GM12875 (cell line): ENCODE results near the gene PDLIM5.

ENCODE experiments used
- H3K4me3 ChIP-seq: one replicate; pipeline ENCODE4 v1.5.1; 2011; ENCODE audit warnings: low read depth, low read length, control low read depth
- TF ChIP-seq, protein P1 (sequence below): IDR thresholded peaks from 2 replicates; pipeline ENCODE4 v1.5.1; 2011; ENCODE audit warnings: low read depth, mild to moderate bottlenecking, control low read depth, inconsistent platforms, low read length, moderate library complexity, borderline replicate concordance; ENCODE audit not compliant: insufficient read depth

The PDLIM5 gene

DNA sequence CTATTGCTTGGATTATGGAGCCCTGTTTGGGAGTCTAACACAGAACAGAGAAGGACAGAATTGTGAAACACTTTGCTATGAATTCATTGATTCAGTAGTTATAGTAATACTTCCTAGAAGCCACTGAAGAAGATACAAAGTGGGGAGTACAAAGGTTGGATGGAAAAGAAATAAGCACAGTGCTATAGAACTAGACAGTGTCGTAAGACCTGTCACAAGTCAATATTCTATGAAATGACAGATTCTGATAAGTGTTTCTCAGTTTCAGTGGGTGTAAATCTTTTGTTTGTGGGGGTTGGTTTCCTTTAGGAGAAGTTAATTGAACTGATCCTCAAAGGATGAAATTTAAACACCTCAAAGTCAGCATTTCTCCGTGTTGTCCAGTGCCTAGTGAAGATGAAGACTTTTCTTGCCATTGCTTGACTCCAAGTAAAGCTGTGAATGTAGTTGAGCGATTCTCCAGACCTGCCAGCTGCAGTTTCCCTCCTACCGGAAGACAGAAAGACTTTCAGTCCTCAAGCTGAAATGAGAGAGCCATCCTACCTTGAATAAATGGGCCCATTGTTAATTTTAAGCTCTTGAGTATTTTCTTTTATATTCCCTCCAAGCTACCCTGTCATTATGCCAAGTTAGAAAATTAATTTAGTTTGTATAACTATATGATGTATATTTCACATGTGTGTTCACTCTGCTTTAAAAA is 7.9 kb downstream of the PDLIM5 start:
- TF ChIP-seq, protein P1, sequence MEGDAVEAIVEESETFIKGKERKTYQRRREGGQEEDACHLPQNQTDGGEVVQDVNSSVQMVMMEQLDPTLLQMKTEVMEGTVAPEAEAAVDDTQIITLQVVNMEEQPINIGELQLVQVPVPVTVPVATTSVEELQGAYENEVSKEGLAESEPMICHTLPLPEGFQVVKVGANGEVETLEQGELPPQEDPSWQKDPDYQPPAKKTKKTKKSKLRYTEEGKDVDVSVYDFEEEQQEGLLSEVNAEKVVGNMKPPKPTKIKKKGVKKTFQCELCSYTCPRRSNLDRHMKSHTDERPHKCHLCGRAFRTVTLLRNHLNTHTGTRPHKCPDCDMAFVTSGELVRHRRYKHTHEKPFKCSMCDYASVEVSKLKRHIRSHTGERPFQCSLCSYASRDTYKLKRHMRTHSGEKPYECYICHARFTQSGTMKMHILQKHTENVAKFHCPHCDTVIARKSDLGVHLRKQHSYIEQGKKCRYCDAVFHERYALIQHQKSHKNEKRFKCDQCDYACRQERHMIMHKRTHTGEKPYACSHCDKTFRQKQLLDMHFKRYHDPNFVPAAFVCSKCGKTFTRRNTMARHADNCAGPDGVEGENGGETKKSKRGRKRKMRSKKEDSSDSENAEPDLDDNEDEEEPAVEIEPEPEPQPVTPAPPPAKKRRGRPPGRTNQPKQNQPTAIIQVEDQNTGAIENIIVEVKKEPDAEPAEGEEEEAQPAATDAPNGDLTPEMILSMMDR = no peak
- no peak overlapping the region for H3K4me3 ChIP-seq

DNA sequence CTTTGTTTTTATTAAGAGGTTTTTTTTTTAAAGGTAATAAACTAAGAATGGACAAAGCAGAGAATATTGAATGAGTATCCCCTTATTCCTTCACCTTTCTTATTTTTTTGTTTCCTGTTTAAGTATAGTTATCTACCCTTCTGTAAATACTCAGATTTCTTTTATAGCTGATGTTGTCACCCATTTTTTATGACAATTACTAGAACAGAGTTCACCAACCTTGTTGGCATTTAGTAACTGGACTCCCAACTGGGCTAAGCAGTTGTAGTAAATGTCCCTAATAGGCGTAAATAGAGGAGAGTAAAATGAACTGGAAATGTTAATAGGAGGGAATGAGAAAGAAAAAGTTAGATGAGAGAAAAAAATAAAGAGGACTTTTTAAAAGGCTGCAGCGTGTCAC is 9.8 kb downstream of the PDLIM5 start:
- TF ChIP-seq, protein P1 = no peak
- H3K4me3 ChIP-seq = no peak overlapping the region

DNA sequence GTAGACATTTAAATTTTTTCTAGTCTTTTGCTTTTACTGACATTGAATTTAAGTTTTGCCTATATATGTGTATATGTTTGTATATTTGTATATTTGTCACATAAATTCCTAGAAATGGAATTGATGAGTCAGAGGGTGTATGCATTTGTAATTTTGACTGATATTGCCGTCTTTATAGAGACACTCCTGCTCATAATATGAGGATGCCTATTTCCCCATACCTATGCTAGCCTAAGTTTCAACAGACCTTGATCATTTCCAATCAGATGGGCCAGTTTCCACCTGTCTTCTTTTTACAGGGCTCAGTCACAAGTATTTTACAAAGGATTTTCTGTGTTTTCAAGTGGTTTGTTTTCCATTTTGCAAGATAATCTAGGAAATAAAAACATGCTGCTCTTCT is 10.8 kb downstream of the PDLIM5 start:
- H3K4me3 ChIP-seq = no peak overlapping the region
- TF ChIP-seq, protein P1 = no peak

DNA sequence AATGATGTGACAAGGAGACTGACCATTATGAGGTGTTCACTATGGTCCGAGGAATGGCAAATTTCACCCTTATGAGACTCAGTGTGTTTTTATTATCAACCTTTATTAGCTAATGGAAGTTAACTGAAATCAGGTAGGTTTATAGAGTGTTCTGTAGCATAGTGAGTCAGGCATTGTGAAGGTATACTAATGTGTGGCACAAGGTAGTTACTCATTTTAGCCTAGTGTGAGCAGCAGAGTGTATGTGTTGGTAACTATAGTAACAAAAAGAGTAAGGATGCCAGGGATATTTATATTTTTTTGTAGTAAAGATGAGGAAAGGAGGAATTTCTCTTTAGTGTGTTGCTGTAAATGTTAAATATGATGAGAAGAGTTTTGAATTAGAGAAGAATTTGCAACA is 12.0 kb downstream of the PDLIM5 start:
- H3K4me3 ChIP-seq = no peak overlapping the region
- TF ChIP-seq, protein P1 = no peak

DNA sequence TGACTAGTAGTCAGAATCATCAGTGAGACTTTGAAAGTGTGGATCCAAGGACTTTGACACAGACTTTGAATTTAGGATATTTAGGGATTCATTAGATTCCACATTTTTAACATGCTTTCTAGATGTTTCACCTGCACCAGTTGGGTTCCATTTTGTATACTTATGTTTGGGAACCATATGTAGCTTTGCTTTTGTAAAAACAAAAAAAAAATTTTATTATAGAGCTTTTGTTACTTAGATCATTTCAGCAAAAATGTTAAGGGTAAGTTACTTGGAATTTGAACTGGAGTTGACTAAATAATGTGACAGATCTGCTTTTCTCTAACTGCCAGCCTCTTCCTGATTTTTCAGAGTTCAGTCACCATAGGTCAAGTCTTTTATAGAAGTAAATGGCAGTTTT is 14.6 kb downstream of the PDLIM5 start:
- TF ChIP-seq, protein P1 = no peak
- H3K4me3 ChIP-seq = no peak overlapping the region

DNA sequence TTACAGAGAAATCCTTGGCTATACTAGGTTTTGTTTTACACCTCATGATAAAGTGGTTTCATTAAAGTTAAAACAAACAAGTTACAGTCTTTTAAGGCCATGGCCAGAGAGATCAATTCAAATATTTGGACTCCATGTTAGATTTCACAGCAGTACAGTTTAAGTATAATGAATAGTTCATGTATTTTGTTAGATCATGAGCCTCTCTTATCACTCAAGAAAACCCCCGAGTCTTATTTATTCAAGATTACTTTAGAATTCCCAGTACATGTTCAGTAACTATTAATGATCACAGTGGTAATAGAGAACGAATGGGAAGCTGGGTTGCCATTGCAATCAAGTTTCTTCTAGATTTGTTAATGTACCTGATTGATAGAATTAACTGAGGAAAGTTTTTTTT is 15.2 kb downstream of the PDLIM5 start:
- TF ChIP-seq, protein P1 = no peak
- no peak overlapping the region for H3K4me3 ChIP-seq

DNA sequence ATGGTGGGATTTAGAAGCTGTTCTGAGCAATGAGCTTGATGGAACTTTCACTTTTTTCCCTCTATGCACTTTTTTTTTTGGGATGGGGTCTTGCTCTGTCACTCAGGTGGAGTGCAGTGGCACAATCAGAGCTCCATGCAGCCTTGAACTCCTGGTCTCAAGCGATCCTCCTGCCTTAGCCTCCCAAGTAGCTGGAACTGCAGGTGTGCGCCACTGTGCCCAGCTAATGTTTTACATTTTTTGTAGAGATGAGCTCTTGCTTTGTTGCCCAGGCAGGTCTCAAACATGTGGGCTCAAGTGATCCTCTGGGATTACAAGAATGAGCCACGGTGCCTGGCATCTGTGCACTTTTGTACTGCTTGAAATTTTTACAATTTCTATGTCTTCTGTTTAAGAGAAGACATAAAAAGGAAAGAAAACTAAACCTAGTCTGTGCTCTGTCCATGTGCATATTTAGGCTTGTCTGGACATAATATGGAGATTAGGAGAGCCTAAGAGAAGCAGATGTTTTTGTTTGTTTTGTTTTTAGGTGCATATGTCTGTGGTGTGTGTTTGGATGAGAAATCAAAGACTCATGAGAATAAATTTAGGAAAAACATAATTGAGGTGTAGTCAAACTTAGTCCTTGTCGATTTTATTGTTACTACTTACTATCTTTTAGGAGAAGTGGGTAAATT is 16.5 kb downstream of the PDLIM5 start:
- no peak overlapping the region for H3K4me3 ChIP-seq
- TF ChIP-seq, protein P1 = no peak
